ENCODE results near the gene LYSMD4. TPM values are rescaled to one million over a fixed set of nuclear protein-coding genes. Genes with fewer than 3 reads are reported as not detected.

LYSMD4 gene
- total and polyA plus RNA-seq, 4 donors = 3.9 to 12.1 (median 7.2) TPM

DNA sequence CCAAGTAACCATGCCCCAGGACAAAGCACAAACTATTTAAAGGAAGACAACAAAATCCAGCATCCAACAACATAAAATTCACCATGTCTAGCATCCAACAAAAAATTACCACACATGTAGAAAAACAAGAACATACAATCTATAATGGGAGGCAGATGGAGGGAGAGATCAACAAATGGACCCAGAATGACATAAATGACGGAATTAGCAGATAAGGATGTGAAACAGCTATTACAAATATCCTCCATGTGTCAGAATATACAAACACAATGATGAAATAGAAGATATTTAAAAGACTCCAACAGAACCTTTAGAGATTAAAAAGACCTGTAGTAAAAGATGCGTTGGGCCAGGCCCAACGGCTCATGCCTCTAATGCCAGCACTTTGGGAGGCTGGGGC, 10.8 kb downstream of the LYSMD4 start:
- H3K4me1 ChIP-seq (ENCODE audit: control insufficient read depth in 4 of 4, insufficient read depth in 4 of 4, low read length in 3 of 4) = no peaks in the 10 kb centered on the region
- H3K36me3 ChIP-seq (ENCODE audit: control insufficient read depth in 4 of 4, insufficient read depth in 3 of 4, low read depth in 1 of 4, low read length in 3 of 4) = no peaks in the 10 kb centered on the region
- no peaks in the 10 kb centered on the region for H3K27me3 ChIP-seq (ENCODE audit: control insufficient read depth in 4 of 4, insufficient read depth in 4 of 4, low read length in 3 of 4)
- 89% methylated on average over 3 of the region's 3 CpGs for WGBS
- H3K4me3 ChIP-seq (ENCODE audit: low read depth in 1 of 3, low read length in 3 of 3) = no peak overlapping the region
- no peak overlapping the region for H3K9ac ChIP-seq (ENCODE audit: low read depth in 1 of 2, low read length in 2 of 2)
- DNase-seq (ENCODE audit: low spot score) = no peak
- TF ChIP-seq RAD21 (IDR thresholded peaks at IDR 0.05) (no peak), YY1 (IDR thresholded peaks at IDR 0.05) (no peak), NR2F2 (IDR thresholded peaks at IDR 0.05) (no peak), JUND (IDR thresholded peaks at IDR 0.05) (no peak), REST (IDR thresholded peaks at IDR 0.05) (no peak), GABPA (IDR thresholded peaks at IDR 0.05 in 1 of 2, conservative IDR thresholded peaks at IDR 0.05 in 1 of 2) (no peak), SP1 (IDR thresholded peaks at IDR 0.05) (no peak), FOXA1 (IDR thresholded peaks at IDR 0.05) (no peak), EGR1 (IDR thresholded peaks at IDR 0.05; ENCODE audit: low read depth in 2 of 2) (no peak), RXRA (IDR thresholded peaks at IDR 0.05) (no peak)
- H3K27ac ChIP-seq (ENCODE audit: low read depth in 1 of 2, low read length in 2 of 2) = no peak overlapping the region
- no peaks in the 10 kb centered on the region for H3K9me3 ChIP-seq (ENCODE audit: control insufficient read depth in 4 of 4, low read length in 3 of 4)

DNA sequence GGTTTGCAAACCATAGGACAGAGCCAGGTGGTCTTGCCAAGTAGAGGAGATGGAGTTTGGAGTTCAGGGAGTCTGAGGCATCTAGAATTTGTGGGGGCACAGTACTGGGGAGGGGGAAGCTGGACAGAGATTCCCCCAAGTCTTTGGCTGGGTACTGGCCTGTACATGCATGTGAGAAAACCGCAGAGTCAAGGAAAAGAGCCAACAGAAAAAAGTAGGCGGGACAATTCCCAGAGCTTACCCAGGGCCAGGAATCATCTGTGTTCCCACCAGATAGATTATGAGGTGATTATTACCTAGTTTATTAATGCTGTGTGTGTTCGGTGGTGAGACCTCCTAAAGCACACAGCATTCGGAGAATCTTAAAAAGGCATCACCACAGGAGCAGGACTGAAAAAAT, 11.3 kb downstream of the LYSMD4 start:
- Histone ChIP-seq H3K36me3 (ENCODE audit: control insufficient read depth in 4 of 4, insufficient read depth in 3 of 4, low read depth in 1 of 4, low read length in 3 of 4) (no peaks in the 10 kb centered on the region), H3K27me3 (ENCODE audit: control insufficient read depth in 4 of 4, insufficient read depth in 4 of 4, low read length in 3 of 4) (no peaks in the 10 kb centered on the region), H3K9ac (ENCODE audit: low read depth in 1 of 2, low read length in 2 of 2) (no peak overlapping the region), H3K9me3 (ENCODE audit: control insufficient read depth in 4 of 4, low read length in 3 of 4) (no peaks in the 10 kb centered on the region), H3K4me3 (ENCODE audit: low read depth in 1 of 3, low read length in 3 of 3) (no peak overlapping the region), H3K4me1 (ENCODE audit: control insufficient read depth in 4 of 4, insufficient read depth in 4 of 4, low read length in 3 of 4) (no peaks in the 10 kb centered on the region), H3K27ac (ENCODE audit: low read depth in 1 of 2, low read length in 2 of 2) (no peak overlapping the region)
- DNase-seq (ENCODE audit: low spot score) = no peak
- whole genome bisulfite sequencing = 95% methylated on average over 4 of the region's 4 CpGs
- TF ChIP-seq REST (IDR thresholded peaks at IDR 0.05) = no peak
- no peak for TF ChIP-seq TAF1 (conservative IDR thresholded peaks at IDR 0.05)
- TF ChIP-seq JUND (IDR thresholded peaks at IDR 0.05) = no peak
- TF ChIP-seq YY1 (IDR thresholded peaks at IDR 0.05) = no peak
- TF ChIP-seq GABPA (IDR thresholded peaks at IDR 0.05 in 1 of 2, conservative IDR thresholded peaks at IDR 0.05 in 1 of 2) = no peak
- no peak for TF ChIP-seq HNF4A (conservative IDR thresholded peaks at IDR 0.05)
- no peak for TF ChIP-seq RAD21 (IDR thresholded peaks at IDR 0.05)
- no peak for TF ChIP-seq ATF3 (IDR thresholded peaks at IDR 0.05)
- no peak for TF ChIP-seq SP1 (IDR thresholded peaks at IDR 0.05)
- no peak for TF ChIP-seq HNF4G (IDR thresholded peaks at IDR 0.05)
- no peak for TF ChIP-seq MAX (IDR thresholded peaks at IDR 0.05)
- no peak for TF ChIP-seq NR2F2 (IDR thresholded peaks at IDR 0.05)
- no peak for TF ChIP-seq RXRA (IDR thresholded peaks at IDR 0.05)

Data from liver (tissue), 9 donors.